Measurements from ENCODE around the gene RERE.

DNA sequence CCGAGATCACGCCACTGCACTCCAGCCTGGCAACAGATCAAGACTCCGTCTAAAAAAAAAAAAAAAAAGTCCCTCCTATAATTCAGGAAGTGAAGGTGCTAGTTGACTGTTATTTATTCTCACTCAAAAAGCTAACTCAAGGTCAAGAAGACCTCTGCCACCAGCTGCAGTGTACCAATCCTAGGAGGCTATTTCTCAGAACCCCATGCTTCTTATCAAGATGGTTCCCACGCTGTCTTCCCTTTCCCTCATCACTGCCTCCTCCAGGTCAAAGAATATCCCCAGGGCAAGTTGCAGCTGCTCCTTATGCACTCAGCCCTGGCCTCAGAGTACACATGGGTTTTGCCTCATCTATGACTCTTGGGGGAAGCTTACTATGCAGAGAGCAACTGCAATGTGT lies 53.6 kb downstream of the RERE start:
- TF ChIP-seq CTCF (IDR thresholded peaks at IDR 0.05; ENCODE audit: extremely low read depth in 1 of 2, insufficient read depth in 1 of 2, low read depth in 1 of 2, low read length in 2 of 2): no peak
- TF ChIP-seq GATA2 (IDR thresholded peaks at IDR 0.05; ENCODE audit: insufficient read depth, insufficient read length, low read depth, low read length): no peak
- no peak for TF ChIP-seq POLR2A (IDR thresholded peaks at IDR 0.05; ENCODE audit: low read depth, low read length)
- no peak for TF ChIP-seq EZH2 (IDR thresholded peaks at IDR 0.05; ENCODE audit: borderline replicate concordance, low read depth, low read length, severe bottlenecking)
- no peak for TF ChIP-seq POLR2AphosphoS5 (IDR thresholded peaks at IDR 0.05; ENCODE audit: insufficient read depth, low read depth, low read length)
- TF ChIP-seq JUN (IDR thresholded peaks at IDR 0.05; ENCODE audit: borderline replicate concordance, insufficient read depth, insufficient read length, low read depth): no peak
